ENCODE measurements around the gene HYOU1.

DNA sequence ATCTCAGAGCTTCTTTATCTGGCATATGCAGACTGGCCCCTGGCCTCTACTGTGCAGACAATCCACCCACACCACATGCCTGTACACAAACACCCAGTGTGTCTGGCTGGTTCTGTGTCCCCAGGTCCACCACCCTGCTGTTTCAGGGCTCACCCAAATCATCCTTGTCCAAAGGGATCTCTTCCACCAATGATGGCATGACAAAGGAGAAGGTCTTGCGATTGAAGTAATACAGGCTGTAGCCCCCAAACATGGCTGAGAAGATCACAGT, 28.0 kb downstream of the HYOU1 start:
- TF ChIP-seq POLR2AphosphoS5 (IDR thresholded peaks at IDR 0.05), result no peak
- TF ChIP-seq CTCF (IDR thresholded peaks at IDR 0.05), result no peak
